GM19193 (cell line): ENCODE results near the gene SCYGR3.
"Not testable (repeated sequence)": the region's sequence is repeated elsewhere in the genome, so short reads cannot be mapped to it uniquely, and the experiment has no call there.

Experiments used
- POLR2A ChIP-seq: IDR thresholded peaks from 4 replicates; pipeline ENCODE4 v1.6.1; 2011; ENCODE audit not compliant: insufficient read depth, insufficient read length; ENCODE audit errors: extremely low read depth

Gene SCYGR3

GRCh38 chr2:227617316-227618230 lies 2.9 kb upstream of the SCYGR3 start, which contains the start of gene SCYGR4:
TSS of gene SCYGR4 (plus strand) at chr2:227617498. CDS start at chr2:227617498, 0 bp downstream.
- no peak for TF ChIP-seq POLR2A

- TF ChIP-seq POLR2A = no peak
Observed at GRCh38 chr2:227616631-227617030, 2.0 kb upstream of the SCYGR3 start.

- no peak for TF ChIP-seq POLR2A
Observed at GRCh38 chr2:227615906-227616305, 1.3 kb upstream of the SCYGR3 start.

- no peak for TF ChIP-seq POLR2A
Observed at GRCh38 chr2:227615181-227615580, 541 bp upstream of the SCYGR3 start.

GRCh38 chr2:227614246-227614645 lies 394 bp downstream of the SCYGR3 start:
- no peak for TF ChIP-seq POLR2A

GRCh38 chr2:227613272-227613660 lies 1.4 kb downstream of the SCYGR3 start:
- no peak for TF ChIP-seq POLR2A

GRCh38 chr2:227612546-227613271 lies 1.9 kb downstream of the SCYGR3 start:
- TF ChIP-seq POLR2A = no peak

GRCh38 chr2:227610123-227610522 lies 4.5 kb downstream of the SCYGR3 start:
- no peak for TF ChIP-seq POLR2A

GRCh38 chr2:227608561-227609338 lies 5.9 kb downstream of the SCYGR3 start:
- no peak for TF ChIP-seq POLR2A

- no peak for TF ChIP-seq POLR2A
Observed at GRCh38 chr2:227607941-227608340, 6.7 kb downstream of the SCYGR3 start.

- no peak for TF ChIP-seq POLR2A
Observed at GRCh38 chr2:227606476-227606875, 8.2 kb downstream of the SCYGR3 start.

GRCh38 chr2:227602358-227602757 lies 12.3 kb downstream of the SCYGR3 start:
- TF ChIP-seq POLR2A = no peak

- TF ChIP-seq POLR2A = not testable (repeated sequence)
Observed at GRCh38 chr2:227598835-227599503, 15.7 kb downstream of the SCYGR3 start, which contains the start of gene SCYGR2. TSS of gene SCYGR2 (plus strand) at chr2:227598893. CDS start at chr2:227598893, 0 bp downstream.

- TF ChIP-seq POLR2A = no peak
Observed at GRCh38 chr2:227597998-227598397, 16.6 kb downstream of the SCYGR3 start.
